ENCODE data around the gene MACROD2.

Gene MACROD2

GRCh38 chr20:15792855-15793254, 1797.5 kb downstream of the MACROD2 start:
- ChIA-PET POLR2A (ENCODE audit: low non-redundant PET) (no interaction called here), CTCF (no interaction called here)
- H3K27ac ChIP-seq: no peak overlapping the region
- no peak for TF ChIP-seq CTCF (conservative IDR thresholded peaks at IDR 0.05; ENCODE audit: low read depth)
- no peak for DNase-seq (ENCODE audit: low spot score)

GRCh38 chr20:15794409-15794808, 1799.1 kb downstream of the MACROD2 start:
- no peak overlapping the region for H3K27ac ChIP-seq
- DNase-seq (ENCODE audit: low spot score): no peak
- CTCF ChIA-PET: no interaction called here
- POLR2A ChIA-PET (ENCODE audit: low non-redundant PET): no interaction called here
- TF ChIP-seq CTCF (conservative IDR thresholded peaks at IDR 0.05; ENCODE audit: low read depth): no peak

- ChIA-PET CTCF (no interaction called here), POLR2A (ENCODE audit: low non-redundant PET) (no interaction called here)
- no peak overlapping the region for H3K27ac ChIP-seq
- no peak for TF ChIP-seq CTCF (conservative IDR thresholded peaks at IDR 0.05; ENCODE audit: low read depth)
- DNase-seq (ENCODE audit: low spot score): no peak
These were observed 1800.1 kb downstream of the MACROD2 start for GRCh38 chr20:15795305-15796019.

GRCh38 chr20:15799871-15800270, 1804.6 kb downstream of the MACROD2 start:
- no peak for TF ChIP-seq CTCF (conservative IDR thresholded peaks at IDR 0.05; ENCODE audit: low read depth)
- ChIA-PET POLR2A (ENCODE audit: low non-redundant PET) (no interaction called here), CTCF (interaction anchor here (0.6 kb wide), 1 partner anchor 687 kb away, joined by 3 read pairs; no protein-coding TSS in a partner anchor)

GRCh38 chr20:15802020-15802419, 1806.7 kb downstream of the MACROD2 start:
- POLR2A ChIA-PET (ENCODE audit: low non-redundant PET): no interaction called here

More at GRCh38 chr20:15799871-15800270, 1804.6 kb downstream of the MACROD2 start:
- H3K27ac ChIP-seq: no peak overlapping the region
- no peak for DNase-seq (ENCODE audit: low spot score)

GRCh38 chr20:15805154-15805553, 1809.8 kb downstream of the MACROD2 start:
- DNase-seq (ENCODE audit: low spot score): no peak
- CTCF ChIA-PET: no interaction called here
- POLR2A ChIA-PET (ENCODE audit: low non-redundant PET): no interaction called here
- TF ChIP-seq CTCF (conservative IDR thresholded peaks at IDR 0.05; ENCODE audit: low read depth): no peak
- no peak overlapping the region for H3K27ac ChIP-seq

More at GRCh38 chr20:15802020-15802419, 1806.7 kb downstream of the MACROD2 start:
- DNase-seq (ENCODE audit: low spot score): no peak
- CTCF ChIA-PET: no interaction called here
- no peak for TF ChIP-seq CTCF (conservative IDR thresholded peaks at IDR 0.05; ENCODE audit: low read depth)
- H3K27ac ChIP-seq: no peak overlapping the region
